ENCODE data around the gene CLDN4. TPM values are rescaled to one million over a fixed set of nuclear protein-coding genes. Genes with fewer than 3 reads are reported as not detected.
"Not testable (repeated sequence)": the region's sequence is repeated elsewhere in the genome, so short reads cannot be mapped to it uniquely, and the experiment has no call there.

CLDN4 gene
- total RNA-seq, 1 donor from 2014 or later: not detected

GRCh38 chr7:73841689-73842066 is 10.9 kb downstream of the CLDN4 start:
- no peaks in the 10 kb centered on the region for H3K36me3 Mint-ChIP-seq (ENCODE audit: low read depth)
- POLR2A ChIA-PET: no interaction called here
- CTCF ChIA-PET: interaction anchor here (0.7 to 1.4 kb wide), 2 partner anchors 13 to 1692 kb away, joined by 3 to 7 read pairs; no protein-coding TSS in a partner anchor
- TF ChIP-seq, protein P1, sequence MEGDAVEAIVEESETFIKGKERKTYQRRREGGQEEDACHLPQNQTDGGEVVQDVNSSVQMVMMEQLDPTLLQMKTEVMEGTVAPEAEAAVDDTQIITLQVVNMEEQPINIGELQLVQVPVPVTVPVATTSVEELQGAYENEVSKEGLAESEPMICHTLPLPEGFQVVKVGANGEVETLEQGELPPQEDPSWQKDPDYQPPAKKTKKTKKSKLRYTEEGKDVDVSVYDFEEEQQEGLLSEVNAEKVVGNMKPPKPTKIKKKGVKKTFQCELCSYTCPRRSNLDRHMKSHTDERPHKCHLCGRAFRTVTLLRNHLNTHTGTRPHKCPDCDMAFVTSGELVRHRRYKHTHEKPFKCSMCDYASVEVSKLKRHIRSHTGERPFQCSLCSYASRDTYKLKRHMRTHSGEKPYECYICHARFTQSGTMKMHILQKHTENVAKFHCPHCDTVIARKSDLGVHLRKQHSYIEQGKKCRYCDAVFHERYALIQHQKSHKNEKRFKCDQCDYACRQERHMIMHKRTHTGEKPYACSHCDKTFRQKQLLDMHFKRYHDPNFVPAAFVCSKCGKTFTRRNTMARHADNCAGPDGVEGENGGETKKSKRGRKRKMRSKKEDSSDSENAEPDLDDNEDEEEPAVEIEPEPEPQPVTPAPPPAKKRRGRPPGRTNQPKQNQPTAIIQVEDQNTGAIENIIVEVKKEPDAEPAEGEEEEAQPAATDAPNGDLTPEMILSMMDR (IDR thresholded peaks at IDR 0.05): no peak
- no peaks in the 10 kb centered on the region for H3K27me3 Mint-ChIP-seq
- DNase-seq (no peak), ATAC-seq (ENCODE audit: low read depth) (no peak)
- peak overlapping the region; percentile 86 for H3K4me3 Mint-ChIP-seq
- H3K4me1 Mint-ChIP-seq: peaks cover 30% of the 10 kb centered on the region
- H3K9me3 Mint-ChIP-seq: no peaks in the 10 kb centered on the region
- peak overlapping the region; percentile 73 for H3K27ac Mint-ChIP-seq
- intact Hi-C loops (cut with micrococcal nuclease): loop anchor here (1.0 to 5.0 kb wide), 3 partner anchors 10 to 174 kb away; partner anchors contain the start of genes ABHD11 and VPS37D

DNA sequence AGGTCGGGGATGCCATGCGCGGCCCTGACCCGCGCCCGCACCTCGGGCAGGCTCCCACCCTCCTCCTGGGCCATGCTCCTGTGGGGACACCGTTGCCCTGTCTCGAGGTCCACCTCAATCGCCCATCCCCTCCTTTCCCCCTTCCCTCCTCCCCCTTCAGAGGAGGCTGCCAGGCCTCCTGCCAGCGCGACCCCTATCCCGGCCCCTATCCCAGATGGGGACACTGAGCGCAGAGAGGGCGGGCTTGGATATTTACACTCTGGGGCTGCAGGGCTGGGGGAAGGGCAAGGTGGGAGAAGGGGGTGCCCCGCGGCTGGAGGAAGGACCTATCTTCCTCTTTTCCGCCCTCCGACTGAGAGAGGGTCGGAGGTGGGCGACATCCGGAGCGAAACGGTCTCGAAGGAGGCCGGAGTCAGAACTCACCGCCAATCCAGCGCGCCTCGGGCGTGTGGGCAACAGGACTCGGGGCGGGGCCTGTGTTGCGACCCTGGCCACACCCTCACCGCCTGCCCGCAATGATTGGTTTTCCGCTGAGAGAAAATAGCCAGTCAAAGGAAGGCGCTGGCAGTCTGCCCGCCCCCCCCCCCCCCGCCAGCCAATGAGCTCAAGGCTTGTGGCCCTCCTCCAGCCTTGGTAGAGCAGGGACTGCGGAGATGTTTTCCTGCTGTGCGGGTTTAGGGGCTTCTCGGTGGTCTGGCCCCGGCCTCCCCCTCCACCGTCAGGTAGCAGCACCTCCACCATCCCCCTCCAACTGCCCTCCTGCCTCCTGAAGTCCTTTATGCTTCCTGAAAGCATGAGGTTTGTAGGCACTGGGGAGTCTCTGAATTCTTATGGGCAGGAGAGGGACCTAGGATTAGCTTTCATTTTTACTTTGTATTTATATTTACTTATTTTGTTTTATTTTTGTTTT is 11.5 kb downstream of the CLDN4 start, which contains the start of gene METTL27:
TSS of gene METTL27 (minus strand) at position 450 of the 910 bp plus-strand sequence. CDS start at position 74, 376 bp downstream.
- ATAC-seq (ENCODE audit: low read depth) (peak; percentile 100), DNase-seq (peak; percentile 74)
- CTCF ChIA-PET: interaction anchor here (0.7 to 1.4 kb wide), 2 partner anchors 12 to 1692 kb away, joined by 3 to 7 read pairs; no protein-coding TSS in a partner anchor
- no peaks in the 10 kb centered on the region for H3K36me3 Mint-ChIP-seq (ENCODE audit: low read depth)
- H3K4me1 Mint-ChIP-seq: peaks cover 32% of the 10 kb centered on the region
- POLR2A ChIA-PET: interaction anchor here (0.6 to 1.3 kb wide), 3 partner anchors 16 to 1693 kb away, joined by 4 to 8 read pairs (median 7); partner anchors contain the start of gene ABHD11
- no peaks in the 10 kb centered on the region for H3K27me3 Mint-ChIP-seq
- H3K27ac Mint-ChIP-seq: peak within 1 kb of the TSS; percentile 73
- H3K4me3 Mint-ChIP-seq: peak within 1 kb of the TSS; percentile 86
- H3K9me3 Mint-ChIP-seq: no peaks in the 10 kb centered on the region
- TF ChIP-seq, protein P1 (IDR thresholded peaks at IDR 0.05): no peak
- intact Hi-C loops (cut with micrococcal nuclease): loop anchor here (1.0 to 5.0 kb wide), 3 partner anchors 9 to 175 kb away; partner anchors contain the start of genes ABHD11 and VPS37D

DNA sequence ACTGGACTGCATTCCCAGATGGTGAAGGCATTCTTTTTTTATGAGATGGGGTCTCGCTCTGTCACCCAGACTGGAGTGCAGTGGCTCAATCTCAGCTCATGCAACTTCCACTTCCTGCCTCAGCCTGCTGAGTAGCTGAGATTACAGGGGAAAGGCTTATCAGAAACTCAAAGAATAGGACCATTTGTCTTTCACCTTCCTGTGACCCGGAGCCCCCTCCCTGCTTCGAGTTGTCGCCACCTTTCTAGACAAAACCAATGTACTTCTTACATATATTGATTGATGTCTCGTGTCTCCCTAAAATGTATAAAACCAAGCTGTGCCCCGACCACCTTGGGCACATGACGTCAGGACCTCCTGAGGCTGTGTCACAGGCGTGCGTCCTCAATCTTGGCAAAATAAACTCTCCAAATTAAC is 13.3 kb downstream of the CLDN4 start:
- POLR2A ChIA-PET: no interaction called here
- Mint-ChIP-seq H3K4me1 (peaks cover 32% of the 10 kb centered on the region), H3K27me3 (no peaks in the 10 kb centered on the region), H3K27ac (no peak overlapping the region), H3K36me3 (ENCODE audit: low read depth) (no peaks in the 10 kb centered on the region), H3K4me3 (peak overlapping the region; percentile 7), H3K9me3 (no peaks in the 10 kb centered on the region)
- DNase-seq: no peak
- intact Hi-C loops (cut with micrococcal nuclease): loop anchor here (1.0 to 5.0 kb wide), 3 partner anchors 11 to 177 kb away; partner anchors contain the start of genes ABHD11 and VPS37D
- no peak for ATAC-seq (ENCODE audit: low read depth)
- CTCF ChIA-PET: interaction anchor here (1.5 kb wide), 1 partner anchor 11 kb away, joined by 6 read pairs; no protein-coding TSS in a partner anchor
- TF ChIP-seq, protein P1 (IDR thresholded peaks at IDR 0.05): no peak

DNA sequence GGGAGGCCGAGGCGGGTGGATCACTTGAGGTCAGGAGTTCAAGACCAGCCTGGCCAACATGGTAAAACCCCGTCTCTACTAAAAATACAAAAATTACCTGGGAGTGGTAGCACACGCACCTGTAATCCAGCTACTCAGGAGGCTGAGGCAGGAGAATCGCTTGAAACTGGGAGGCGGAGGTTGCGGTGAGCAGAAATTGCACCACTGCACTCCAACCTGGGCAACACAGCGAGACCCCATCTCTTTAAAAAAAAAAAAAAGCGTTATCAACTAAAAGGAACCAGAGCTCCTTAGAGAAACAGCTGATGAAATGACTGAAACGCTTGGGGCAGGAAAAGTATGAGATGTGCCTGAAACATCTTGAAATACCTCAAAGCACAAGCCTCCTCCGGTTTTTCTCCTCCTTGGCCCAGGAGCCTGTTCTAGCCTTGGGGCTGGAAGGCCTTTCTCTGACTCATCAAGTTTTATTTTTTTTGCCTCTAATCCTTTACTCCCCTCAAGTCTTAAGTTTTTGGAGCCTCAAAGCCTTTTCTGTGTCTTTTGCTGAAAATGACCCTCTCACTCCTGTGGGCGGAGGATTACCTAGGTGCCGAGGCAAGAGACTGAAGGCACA is 14.2 kb downstream of the CLDN4 start:
- CTCF ChIA-PET: interaction anchor here (1.5 kb wide), 1 partner anchor 10 kb away, joined by 6 read pairs; no protein-coding TSS in a partner anchor
- no peak for ATAC-seq (ENCODE audit: low read depth)
- intact Hi-C loops (cut with micrococcal nuclease): loop anchor here (1.0 to 5.0 kb wide), 3 partner anchors 10 to 178 kb away; partner anchors contain the start of genes ABHD11 and VPS37D

GRCh38 chr7:73845701-73846195 is 15.0 kb downstream of the CLDN4 start:
- ATAC-seq (ENCODE audit: low read depth); POLR2A ChIA-PET; CTCF ChIA-PET; H3K27me3 Mint-ChIP-seq; DNase-seq; H3K9me3 Mint-ChIP-seq; H3K36me3 Mint-ChIP-seq (ENCODE audit: low read depth): not testable (repeated sequence)
- H3K27ac Mint-ChIP-seq: peak overlapping the region; percentile 80
- intact Hi-C loops (cut with micrococcal nuclease): loop anchor here (2.0 kb wide), 2 partner anchors 13 to 31 kb away; no protein-coding TSS in a partner anchor
- H3K4me3 Mint-ChIP-seq: peak overlapping the region; percentile 53
- H3K4me1 Mint-ChIP-seq: peaks cover 32% of the 10 kb centered on the region

More for the DNA sequence above, 14.2 kb downstream of the CLDN4 start:
- POLR2A ChIA-PET: no interaction called here
- Mint-ChIP-seq H3K9me3 (no peaks in the 10 kb centered on the region), H3K4me1 (peaks cover 32% of the 10 kb centered on the region), H3K36me3 (ENCODE audit: low read depth) (no peaks in the 10 kb centered on the region), H3K27ac (peak overlapping the region; percentile 56), H3K27me3 (peaks cover 3% of the 10 kb centered on the region), H3K4me3 (peak overlapping the region; percentile 52)
- TF ChIP-seq, protein P1 (IDR thresholded peaks at IDR 0.05): no peak
- DNase-seq: no peak

Data from activated B cell treated with CpG ODN at 0.5 μM for 24 hours (primary cell).